ENCODE measurements around the gene PHLDB1.
"Not testable (repeated sequence)": the region's sequence is repeated elsewhere in the genome, so short reads cannot be mapped to it uniquely, and the experiment has no call there.

The PHLDB1 gene

GRCh38 chr11:118673361-118674081 is 66.1 kb downstream of the PHLDB1 start:
- no peaks in the 10 kb centered on the region for H3K9me3 ChIP-seq (ENCODE audit: low read length)
- H4K20me1 ChIP-seq (ENCODE audit: insufficient read depth, low read length): no peaks in the 10 kb centered on the region
- no peak overlapping the region for H2AFZ ChIP-seq (ENCODE audit: low read length)
- TF ChIP-seq EZH2 (IDR thresholded peaks at IDR 0.05; ENCODE audit: borderline replicate concordance, low read length) (no peak), CTCF (IDR thresholded peaks at IDR 0.05; ENCODE audit: low read length) (no peak)
- no peaks in the 10 kb centered on the region for H3F3A ChIP-seq (ENCODE audit: insufficient read depth, low read length)
- H3K79me2 ChIP-seq (ENCODE audit: insufficient read depth, low read length): no peaks in the 10 kb centered on the region
- H3K4me3 ChIP-seq (ENCODE audit: low read depth, low read length, poor library complexity, severe bottlenecking): no peak overlapping the region
- H3K9ac ChIP-seq (ENCODE audit: low read length): no peak overlapping the region
- no peaks in the 10 kb centered on the region for H3K9me2 ChIP-seq (ENCODE audit: low read depth, low read length)
- no peak overlapping the region for H3K27ac ChIP-seq (ENCODE audit: low read depth, low read length, poor library complexity, severe bottlenecking)
- no peaks in the 10 kb centered on the region for H3K27me3 ChIP-seq (ENCODE audit: insufficient read depth, low read length)
- H3K36me3 ChIP-seq (ENCODE audit: insufficient read depth, low read length): no peaks in the 10 kb centered on the region
- no peaks in the 10 kb centered on the region for H3K4me1 ChIP-seq (ENCODE audit: insufficient read depth, low read length, severe bottlenecking)
- H3K4me2 ChIP-seq (ENCODE audit: low read length): no peak overlapping the region

- Histone ChIP-seq H4K20me1 (ENCODE audit: insufficient read depth, low read length) (no peaks in the 10 kb centered on the region), H3K27ac (ENCODE audit: low read depth, low read length, poor library complexity, severe bottlenecking) (no peak overlapping the region), H3K9me2 (ENCODE audit: low read depth, low read length) (no peaks in the 10 kb centered on the region), H3K9ac (ENCODE audit: low read length) (no peak overlapping the region), H3K4me3 (ENCODE audit: low read depth, low read length, poor library complexity, severe bottlenecking) (no peak overlapping the region), H3K27me3 (ENCODE audit: insufficient read depth, low read length) (no peaks in the 10 kb centered on the region), H3K79me2 (ENCODE audit: insufficient read depth, low read length) (no peaks in the 10 kb centered on the region), H2AFZ (ENCODE audit: low read length) (no peak overlapping the region), H3K9me3 (ENCODE audit: low read length) (no peaks in the 10 kb centered on the region), H3K4me2 (ENCODE audit: low read length) (no peak overlapping the region), H3K36me3 (ENCODE audit: insufficient read depth, low read length) (no peaks in the 10 kb centered on the region), H3F3A (ENCODE audit: insufficient read depth, low read length) (no peaks in the 10 kb centered on the region), H3K4me1 (ENCODE audit: insufficient read depth, low read length, severe bottlenecking) (no peaks in the 10 kb centered on the region)
- TF ChIP-seq CTCF (IDR thresholded peaks at IDR 0.05; ENCODE audit: low read length): no peak
- TF ChIP-seq EZH2 (IDR thresholded peaks at IDR 0.05; ENCODE audit: borderline replicate concordance, low read length): no peak
These were observed 66.6 kb downstream of the PHLDB1 start for GRCh38 chr11:118674082-118674435.

GRCh38 chr11:118677977-118678376 is 70.6 kb downstream of the PHLDB1 start:
- no peak overlapping the region for H3K4me3 ChIP-seq (ENCODE audit: low read depth, low read length, poor library complexity, severe bottlenecking)
- H3K4me1 ChIP-seq (ENCODE audit: insufficient read depth, low read length, severe bottlenecking): no peaks in the 10 kb centered on the region
- no peak overlapping the region for H3K4me2 ChIP-seq (ENCODE audit: low read length)
- H3K27ac ChIP-seq (ENCODE audit: low read depth, low read length, poor library complexity, severe bottlenecking): no peak overlapping the region
- H3K27me3 ChIP-seq (ENCODE audit: insufficient read depth, low read length): no peaks in the 10 kb centered on the region
- H2AFZ ChIP-seq (ENCODE audit: low read length): no peak overlapping the region
- no peaks in the 10 kb centered on the region for H3K9me2 ChIP-seq (ENCODE audit: low read depth, low read length)
- no peak overlapping the region for H3K9ac ChIP-seq (ENCODE audit: low read length)
- no peaks in the 10 kb centered on the region for H3F3A ChIP-seq (ENCODE audit: insufficient read depth, low read length)
- TF ChIP-seq CTCF (IDR thresholded peaks at IDR 0.05; ENCODE audit: low read length) (no peak), EZH2 (IDR thresholded peaks at IDR 0.05; ENCODE audit: borderline replicate concordance, low read length) (no peak)
- no peaks in the 10 kb centered on the region for H3K9me3 ChIP-seq (ENCODE audit: low read length)
- no peaks in the 10 kb centered on the region for H4K20me1 ChIP-seq (ENCODE audit: insufficient read depth, low read length)
- H3K79me2 ChIP-seq (ENCODE audit: insufficient read depth, low read length): no peaks in the 10 kb centered on the region
- H3K36me3 ChIP-seq (ENCODE audit: insufficient read depth, low read length): no peaks in the 10 kb centered on the region

GRCh38 chr11:118678908-118679307 is 71.5 kb downstream of the PHLDB1 start:
- H3F3A ChIP-seq (ENCODE audit: insufficient read depth, low read length); H3K36me3 ChIP-seq (ENCODE audit: insufficient read depth, low read length): not testable (repeated sequence)

More at GRCh38 chr11:118678908-118679307, 71.5 kb downstream of the PHLDB1 start:
- not testable (repeated sequence) for H3K79me2 ChIP-seq (ENCODE audit: insufficient read depth, low read length); H3K9me3 ChIP-seq (ENCODE audit: low read length); H3K4me2 ChIP-seq (ENCODE audit: low read length); H3K9me2 ChIP-seq (ENCODE audit: low read depth, low read length); H3K9ac ChIP-seq (ENCODE audit: low read length); H3K27me3 ChIP-seq (ENCODE audit: insufficient read depth, low read length); H4K20me1 ChIP-seq (ENCODE audit: insufficient read depth, low read length); H3K27ac ChIP-seq (ENCODE audit: low read depth, low read length, poor library complexity, severe bottlenecking); H2AFZ ChIP-seq (ENCODE audit: low read length); H3K4me3 ChIP-seq (ENCODE audit: low read depth, low read length, poor library complexity, severe bottlenecking); H3K4me1 ChIP-seq (ENCODE audit: insufficient read depth, low read length, severe bottlenecking)

All from OCI-LY1 (cell line).